T follicular helper cell (primary cell): Measurements from ENCODE around the gene CHRM1.
"Not testable (repeated sequence)": the region's sequence is repeated elsewhere in the genome, so short reads cannot be mapped to it uniquely, and the experiment has no call there.

ENCODE experiments used
- DNase-seq: peaks from one replicate; pipeline ENCODE4 v3.0.0-alpha.2; 2020; ENCODE audit warnings: low read depth
- total RNA-seq, 2 experiments: gene quantifications; one replicate each; lab custom pipeline; 2026; lab: John Stamatoyannopoulos, UW

CHRM1 gene, protein sequence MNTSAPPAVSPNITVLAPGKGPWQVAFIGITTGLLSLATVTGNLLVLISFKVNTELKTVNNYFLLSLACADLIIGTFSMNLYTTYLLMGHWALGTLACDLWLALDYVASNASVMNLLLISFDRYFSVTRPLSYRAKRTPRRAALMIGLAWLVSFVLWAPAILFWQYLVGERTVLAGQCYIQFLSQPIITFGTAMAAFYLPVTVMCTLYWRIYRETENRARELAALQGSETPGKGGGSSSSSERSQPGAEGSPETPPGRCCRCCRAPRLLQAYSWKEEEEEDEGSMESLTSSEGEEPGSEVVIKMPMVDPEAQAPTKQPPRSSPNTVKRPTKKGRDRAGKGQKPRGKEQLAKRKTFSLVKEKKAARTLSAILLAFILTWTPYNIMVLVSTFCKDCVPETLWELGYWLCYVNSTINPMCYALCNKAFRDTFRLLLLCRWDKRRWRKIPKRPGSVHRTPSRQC
- 0 reads per million in 2 experiments for total RNA-seq

DNA sequence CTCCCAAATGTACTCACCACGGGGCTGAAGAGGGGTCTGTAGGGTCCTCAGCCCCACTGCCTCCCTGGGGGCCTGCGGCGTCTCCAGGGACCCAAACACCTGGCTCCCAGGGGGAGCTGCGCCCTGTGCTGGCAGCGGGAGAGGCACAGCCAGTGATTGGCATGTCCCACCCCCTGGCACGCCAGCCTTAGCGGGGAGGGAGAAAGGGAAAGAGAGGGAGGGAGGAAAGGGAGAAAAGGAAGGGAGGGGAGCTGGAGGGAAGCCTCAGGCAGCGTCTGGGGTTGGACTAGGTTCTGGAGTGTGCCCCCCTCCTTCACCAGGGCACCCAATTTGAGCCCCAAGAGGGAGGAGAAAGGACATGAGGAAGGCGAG is at the start of gene CHRM1:
Gene CHRM1 (minus strand): TSS at position 163 of the 372 bp plus-strand sequence. CDS start 10,263 bp downstream, outside the sequence.
- no peak for DNase-seq

DNA sequence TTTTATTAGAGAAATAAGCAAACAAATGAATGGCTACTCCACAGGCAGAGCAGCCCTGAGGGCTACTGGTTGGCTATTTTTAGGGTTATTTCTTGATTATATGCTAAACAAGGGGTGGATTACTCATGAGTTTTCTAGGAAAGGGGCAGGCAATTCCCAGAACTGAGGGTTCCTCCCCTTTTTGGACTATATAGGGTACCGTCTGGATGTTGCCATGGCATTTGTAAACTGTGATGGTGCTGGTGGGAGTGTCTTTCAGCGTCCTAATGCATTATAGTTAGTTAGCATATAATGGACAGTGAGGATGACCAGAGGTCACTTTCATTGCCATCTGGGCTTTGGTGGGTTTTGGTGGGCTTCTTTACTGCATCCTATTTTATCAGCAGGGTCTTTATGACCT is 44.4 kb upstream of the CHRM1 start:
- DNase-seq, result no peak

DNA sequence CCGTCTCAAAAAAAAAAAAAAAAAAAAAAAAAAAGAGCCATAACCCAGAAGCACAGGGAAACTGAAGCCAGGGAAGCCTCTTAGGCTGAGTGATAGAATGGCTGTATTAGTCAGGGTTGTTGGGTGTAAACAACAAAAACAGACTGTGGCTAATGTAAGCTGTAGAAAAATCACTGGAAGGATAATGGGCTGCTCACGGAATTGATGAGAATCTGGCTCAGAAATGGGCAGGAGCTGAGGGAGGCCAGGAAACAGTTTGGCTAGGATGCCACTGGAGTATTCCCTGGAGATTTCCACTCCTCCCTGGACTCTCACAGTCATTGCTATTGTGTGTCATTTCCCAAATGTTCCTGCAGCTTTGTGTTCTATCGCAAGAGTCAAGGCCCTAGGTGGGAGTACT is 41.2 kb upstream of the CHRM1 start:
- DNase-seq, result no peak

DNA sequence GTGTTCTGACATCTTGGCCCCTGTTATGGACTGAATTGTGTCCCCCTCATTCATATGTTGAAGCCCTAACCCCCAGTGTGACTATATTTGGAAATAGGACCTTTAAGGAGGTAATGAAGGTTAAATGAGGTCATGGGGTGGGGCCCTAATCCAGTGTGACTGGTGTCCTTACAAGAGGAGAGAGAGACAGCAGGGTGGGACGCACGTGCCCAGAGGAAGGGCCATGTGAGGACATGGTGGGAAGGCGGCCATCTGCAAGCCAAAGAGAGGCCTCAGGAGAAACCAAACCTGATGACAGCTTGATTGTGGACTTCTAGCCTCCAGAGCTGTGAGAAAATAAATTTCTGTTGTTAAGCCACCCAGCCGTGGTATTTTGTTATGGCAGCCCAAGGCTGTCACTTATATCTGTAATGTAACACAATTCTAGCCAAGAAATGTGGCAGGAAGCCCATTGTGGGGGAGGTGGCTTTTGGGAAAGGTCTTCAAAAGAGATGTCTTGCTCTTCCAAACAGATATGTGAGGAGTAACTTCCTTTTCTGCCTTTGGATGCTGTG is 39.9 kb upstream of the CHRM1 start:
- no peak for DNase-seq

DNA sequence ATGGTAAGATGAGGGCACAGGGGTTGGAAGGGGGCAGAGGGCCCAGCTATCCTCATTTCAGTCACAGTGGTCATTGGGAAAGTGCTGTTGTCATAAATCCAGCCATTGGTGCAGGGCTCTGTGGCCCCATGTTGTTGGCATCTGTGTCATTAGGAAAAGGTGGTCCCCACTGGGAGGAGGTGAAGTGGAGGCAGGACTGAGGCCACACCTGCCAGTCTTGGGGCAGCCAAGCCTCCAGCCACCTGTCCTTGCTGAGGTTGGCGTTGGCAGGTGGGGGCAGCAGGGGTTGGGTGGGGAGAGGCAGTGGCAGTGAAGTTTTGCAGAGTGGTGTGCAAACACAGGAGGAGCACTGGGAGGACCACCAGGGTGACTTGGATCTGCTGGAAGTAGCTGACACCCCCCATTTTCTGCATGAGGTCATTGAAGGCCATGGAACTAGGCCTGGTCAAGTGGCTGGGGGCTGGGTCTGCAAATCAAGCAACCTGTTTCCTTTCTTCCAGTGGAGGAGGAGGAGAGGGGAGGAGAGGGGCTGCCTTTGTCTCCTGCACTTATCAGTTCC is 38.3 kb upstream of the CHRM1 start:
- DNase-seq, result no peak

DNA sequence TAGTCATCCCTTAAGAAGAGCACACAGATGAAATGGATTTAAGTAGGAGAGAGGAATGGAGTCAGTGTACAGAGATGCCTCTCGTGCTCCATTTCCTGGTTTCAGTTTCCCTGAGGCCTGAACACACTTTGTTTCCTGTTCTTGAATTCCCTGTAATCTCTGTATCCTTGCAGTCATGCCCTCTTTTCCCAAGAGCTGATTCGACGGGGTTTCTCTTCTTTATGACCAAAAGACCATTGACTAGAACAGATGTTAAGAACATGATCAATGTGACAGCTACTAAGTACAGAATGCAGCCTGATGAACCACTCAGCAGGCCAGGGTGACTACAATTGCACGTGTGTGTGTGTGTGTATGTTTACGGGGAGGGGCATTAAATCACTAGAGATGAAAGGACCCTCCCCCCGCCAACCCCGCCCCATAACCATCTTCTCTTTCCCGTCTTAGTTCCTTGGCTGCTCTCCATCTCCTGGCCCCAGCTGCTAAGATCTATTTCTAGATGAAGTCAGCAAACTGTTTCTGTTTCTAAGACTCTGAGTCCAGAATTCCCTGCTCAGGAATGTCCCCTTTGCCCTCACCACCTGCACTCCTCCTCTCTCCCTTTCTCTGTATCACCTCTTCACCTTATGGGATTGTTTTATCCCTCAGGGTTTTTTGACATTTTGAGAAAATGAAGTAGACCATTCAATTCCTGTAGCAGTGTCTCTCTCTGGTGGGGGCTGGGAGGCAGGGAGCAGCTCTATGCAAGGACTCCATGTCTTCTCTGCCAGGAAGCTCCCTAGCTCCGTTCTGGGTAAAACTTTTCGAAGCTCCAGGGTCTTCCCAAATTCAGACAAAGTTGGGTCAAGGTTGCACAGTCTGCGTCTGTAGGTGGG is 37.6 kb upstream of the CHRM1 start:
- no peak for DNase-seq

DNA sequence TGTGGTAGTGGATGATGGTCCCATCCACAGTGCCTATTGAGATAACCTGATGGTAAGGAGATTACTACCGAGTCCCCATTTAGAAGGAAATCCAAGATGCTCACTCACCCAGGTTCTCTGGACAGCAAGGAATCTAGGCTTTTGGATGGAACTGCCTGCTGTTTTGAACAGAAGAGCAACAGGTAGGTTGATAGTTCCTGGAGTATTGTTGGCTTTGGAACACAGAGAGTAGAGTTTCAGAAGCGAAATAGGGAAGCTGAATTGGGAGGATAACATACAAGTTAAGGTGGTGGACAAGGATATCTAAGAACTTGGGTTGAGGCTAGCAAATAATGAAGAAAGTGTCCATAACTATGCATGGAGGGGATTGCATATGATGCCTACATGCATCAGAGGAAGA is 36.0 kb upstream of the CHRM1 start:
- DNase-seq, result no peak

DNA sequence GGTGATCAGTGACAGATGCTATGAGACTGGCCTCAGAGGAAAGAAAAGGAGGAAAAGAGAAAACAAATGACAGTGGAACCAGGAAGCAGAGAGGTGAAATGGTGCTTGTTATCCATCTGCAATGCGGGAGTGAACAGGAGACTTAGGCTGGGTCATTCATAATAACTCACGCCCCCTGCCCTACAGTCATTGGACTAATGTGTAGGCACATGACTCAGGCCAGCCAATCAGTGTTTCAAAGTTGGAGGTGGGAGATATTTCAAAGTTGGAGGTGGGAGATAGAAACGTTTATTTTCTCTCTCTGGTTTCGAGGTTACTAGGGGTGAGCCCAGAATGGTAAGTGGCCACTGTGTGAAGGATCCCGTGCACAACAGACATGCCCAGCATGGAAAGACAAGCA is 33.3 kb upstream of the CHRM1 start:
- DNase-seq, result no peak

DNA sequence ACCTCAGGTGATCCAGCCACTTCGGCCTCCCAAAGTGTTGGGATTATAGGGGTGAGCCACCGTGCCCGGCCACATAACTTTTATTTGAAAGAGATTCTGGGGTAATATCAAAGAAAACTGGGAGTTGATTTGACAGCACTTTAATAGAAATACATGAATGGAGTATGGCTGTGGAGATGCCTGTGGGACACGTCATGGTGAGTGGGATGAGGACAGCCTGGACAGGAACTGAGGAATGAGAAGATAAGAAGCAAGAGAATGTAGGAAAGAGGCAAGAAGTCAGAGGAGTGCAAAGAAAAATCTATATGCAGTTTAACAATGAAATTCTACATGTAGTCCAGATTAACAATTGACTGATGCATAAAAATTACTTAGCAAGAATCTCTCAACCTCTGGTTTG is 32.6 kb upstream of the CHRM1 start:
- no peak for DNase-seq

DNA sequence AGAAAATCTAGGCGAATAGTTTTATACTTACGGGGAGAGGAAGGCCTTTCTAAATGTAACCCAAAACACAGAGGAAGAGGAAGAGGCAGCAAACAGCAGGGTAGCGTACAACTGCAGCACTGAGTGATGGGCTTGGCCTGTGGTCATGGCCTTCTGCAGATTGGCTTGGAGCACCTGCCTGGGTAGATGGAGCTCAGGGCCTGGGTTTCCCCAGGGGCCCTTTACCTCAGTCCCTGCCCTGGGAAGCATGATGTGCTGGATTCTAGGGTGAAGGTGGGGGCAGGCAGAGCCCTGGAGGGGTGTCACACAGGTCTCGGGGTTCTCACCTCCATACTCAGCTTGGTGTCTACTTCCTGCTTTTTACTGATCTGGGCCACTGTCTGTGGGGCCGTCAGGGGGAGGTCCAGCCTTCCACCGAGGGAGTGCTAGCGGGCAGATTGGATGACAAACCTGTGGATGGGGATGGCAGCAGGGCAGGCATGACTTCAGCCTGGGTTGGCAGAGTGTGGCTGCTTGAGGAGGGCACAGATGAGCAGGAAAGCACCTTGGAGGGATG is 27.7 kb upstream of the CHRM1 start:
- no peak for DNase-seq

DNA sequence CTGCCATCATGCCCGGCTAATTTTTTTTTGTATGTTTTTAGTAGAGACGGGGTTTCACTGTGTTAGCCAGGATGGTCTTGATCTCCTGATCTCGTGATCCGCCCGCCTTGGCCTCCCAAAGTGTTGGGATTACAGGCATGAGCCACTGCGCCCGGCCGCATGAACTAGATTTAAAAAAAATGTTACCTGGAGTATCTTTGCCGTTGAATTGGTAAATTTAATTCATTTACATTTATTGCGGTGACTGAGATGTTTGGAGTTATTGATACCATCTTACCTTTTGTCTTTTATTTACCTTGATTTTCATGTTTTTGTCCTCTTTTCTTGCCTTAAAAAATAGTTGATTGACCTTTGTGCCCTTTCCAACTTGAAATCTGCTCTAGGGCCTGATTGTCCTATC is 24.4 kb upstream of the CHRM1 start:
- not testable (repeated sequence) for DNase-seq

DNA sequence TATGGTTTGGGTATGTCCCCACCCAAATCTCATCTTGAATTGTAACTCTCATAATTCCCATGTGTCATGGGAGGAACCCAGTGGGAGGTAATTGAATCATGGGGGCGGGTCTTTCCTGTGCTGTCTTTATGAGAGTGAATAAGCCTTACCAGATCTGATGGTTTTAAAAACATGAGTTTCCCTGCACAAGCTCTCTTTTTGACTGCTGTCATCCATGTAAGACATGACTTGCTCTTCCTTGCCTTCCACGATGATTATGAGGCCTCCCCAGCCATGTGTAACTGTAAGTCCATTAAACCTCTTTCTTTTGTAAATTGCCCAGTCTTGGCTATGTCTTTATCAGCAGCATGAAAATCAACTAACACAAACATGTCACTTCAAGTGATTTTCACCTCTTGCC is 16.4 kb upstream of the CHRM1 start:
- DNase-seq, result not testable (repeated sequence)

DNA sequence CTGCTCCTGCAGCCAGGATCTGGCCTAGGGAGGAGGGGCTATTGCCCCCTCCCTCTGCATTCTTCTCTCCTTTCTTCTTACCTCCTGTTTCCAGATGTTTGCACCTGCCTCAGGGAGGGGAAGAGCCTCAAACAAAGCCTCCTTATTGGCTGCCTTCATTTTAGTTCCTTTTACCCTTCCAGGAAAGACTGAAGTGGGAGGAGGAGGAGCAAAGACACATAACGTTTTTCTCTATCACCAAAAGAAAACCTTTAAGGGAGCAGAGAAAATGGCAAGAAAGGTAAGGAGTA is 13.3 kb upstream of the CHRM1 start:
- no peak for DNase-seq

DNA sequence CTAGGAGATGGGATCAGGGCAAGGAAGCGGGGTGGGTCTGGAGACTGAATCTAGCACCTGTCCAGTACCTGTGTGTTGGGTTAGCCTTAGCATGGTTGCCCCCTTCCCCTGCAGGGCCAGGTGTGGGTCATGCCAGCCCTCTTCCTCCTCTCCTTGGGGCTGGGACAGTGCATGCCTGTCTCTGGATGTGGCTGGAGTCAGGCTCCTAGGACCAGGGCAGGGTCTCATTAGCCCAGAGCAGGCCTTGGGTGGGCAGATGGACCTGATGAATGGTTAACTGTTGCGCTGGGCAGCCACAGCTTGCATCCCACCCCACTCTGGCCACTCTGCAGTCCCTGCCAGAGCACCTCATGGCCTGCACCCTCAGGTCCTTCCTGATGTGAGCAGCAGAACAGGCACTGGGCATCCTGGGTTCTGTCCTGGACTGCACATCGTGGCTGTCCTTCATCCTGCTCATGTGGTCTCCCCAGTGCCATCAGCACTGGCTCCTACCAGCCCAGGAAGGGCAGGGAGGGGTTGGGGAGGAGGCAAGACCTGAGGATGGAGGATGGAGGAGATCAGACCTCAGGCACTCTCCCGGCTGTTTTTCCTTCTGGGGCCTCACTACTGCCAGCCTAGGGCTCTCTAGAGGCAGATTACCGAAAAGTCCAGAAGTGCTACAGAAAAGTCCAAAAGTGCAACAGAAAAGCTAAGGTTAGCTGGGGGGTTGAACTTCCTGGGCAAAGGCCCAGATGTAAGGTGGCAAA is 12.8 kb upstream of the CHRM1 start:
- DNase-seq, result no peak

DNA sequence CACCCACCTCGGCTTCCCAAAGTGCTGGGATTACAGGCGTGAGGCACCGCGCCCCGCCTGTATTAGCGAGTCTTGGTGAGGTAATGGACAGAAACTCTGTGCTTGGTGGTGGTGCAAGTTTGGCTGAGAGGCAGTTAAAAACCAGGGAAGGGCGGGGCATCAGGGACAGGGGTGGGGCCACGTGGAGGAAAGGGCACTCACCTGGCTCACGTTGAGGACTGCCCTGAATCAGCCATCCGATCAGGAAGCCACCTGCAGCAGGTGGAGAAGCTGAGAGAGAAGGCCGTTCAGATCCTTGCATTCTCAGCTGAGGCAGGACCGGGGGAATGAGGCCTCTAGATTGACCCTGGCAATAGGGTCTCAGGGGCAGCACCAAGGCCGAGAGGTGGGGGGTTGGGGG is 12.1 kb upstream of the CHRM1 start:
- DNase-seq, result no peak

DNA sequence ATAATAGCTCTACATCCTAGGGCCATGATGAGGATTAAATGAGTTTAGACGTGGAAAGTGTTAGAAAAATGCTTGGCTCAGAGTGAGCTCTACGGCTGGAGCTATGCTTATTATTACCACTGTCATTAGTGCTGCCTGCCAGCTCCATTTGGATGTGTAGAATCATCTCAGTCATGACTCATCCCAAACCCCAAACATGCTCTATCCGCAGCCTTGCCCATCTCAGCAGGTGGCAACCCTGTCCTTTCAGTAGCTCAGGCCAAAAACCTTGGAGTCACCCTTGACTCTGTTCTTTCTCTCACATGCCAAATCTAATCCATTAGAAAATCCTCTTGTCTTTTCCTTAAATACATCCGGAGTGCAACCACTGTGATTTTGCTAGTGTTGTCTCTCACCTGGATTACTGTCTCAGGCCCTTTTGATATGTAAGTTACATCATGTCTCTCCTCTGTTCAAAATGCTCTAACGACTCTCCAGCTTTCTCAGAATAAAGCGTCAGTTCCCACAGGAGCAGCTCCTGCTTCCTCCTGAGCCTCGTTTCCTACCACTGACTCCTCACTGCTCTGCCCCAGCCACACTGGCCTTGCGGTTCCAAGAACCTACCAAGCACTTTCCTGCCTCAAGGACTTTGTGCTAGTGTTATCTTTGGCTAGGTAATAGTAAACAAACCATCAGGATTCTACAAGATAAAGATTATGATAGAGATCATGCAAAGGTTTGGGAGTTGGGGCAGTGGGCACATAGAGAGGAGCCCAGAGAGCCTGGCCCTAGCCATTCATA is 10.5 kb upstream of the CHRM1 start:
- DNase-seq, result no peak

DNA sequence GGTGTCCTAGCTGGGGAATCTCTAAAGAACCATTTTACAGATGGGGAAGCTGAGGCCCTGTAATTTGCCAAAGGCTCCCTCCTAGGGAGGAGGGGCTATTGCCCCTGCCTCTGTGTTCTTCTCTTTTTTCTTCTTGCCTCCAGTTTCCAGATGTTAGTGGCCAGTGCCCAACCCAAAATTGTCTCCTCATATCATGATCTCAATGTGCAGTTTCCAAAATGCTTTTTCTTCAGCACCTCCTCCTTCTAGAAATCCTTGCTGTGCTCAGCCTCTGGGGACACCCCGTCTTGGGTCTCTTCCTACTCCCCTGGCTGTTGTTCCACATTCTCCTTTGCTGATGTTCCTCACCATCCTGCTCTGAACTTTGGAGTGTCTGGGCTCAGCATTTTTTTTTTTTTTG is 9.5 kb upstream of the CHRM1 start:
- DNase-seq, result no peak

DNA sequence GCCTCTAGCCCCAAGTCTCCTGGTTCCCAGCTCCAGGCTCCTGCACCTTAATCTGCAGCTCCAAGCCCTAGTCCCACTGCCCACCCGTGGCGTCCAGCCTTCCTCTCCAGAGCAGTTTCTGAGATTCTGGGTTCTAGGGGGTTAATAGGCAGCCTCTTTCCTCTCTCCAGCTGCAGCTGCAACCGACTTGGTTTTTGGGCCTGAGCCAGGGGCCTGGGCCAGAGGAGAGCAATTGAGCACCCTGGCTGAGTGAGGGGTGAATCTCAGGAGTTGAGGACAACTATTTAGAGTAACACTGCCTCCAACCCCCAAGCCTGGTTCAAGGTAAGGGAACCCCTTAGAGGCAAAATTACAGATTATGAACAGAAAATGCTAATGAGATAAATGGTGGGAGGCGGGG is 9.0 kb upstream of the CHRM1 start:
- no peak for DNase-seq

DNA sequence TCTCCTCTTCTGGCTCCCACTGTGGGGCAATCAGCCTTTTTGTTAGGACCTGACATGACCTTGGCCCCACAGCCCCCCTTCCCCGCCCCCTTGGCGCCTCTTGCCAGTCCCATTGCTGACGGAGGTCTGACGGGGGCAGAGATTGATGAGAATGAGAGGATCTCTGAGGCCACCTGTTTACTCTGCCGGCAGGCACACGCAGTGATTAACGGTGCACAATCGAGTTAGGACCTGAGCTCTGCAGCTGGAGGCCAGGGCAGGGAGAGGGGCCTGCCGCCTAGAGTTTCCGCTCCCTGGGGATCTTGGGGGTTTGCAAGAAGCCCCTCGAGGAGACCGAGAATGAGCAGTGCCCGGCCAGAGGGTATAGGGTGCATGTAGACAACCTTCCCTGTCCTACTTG is 6.8 kb upstream of the CHRM1 start:
- DNase-seq, result no peak

DNA sequence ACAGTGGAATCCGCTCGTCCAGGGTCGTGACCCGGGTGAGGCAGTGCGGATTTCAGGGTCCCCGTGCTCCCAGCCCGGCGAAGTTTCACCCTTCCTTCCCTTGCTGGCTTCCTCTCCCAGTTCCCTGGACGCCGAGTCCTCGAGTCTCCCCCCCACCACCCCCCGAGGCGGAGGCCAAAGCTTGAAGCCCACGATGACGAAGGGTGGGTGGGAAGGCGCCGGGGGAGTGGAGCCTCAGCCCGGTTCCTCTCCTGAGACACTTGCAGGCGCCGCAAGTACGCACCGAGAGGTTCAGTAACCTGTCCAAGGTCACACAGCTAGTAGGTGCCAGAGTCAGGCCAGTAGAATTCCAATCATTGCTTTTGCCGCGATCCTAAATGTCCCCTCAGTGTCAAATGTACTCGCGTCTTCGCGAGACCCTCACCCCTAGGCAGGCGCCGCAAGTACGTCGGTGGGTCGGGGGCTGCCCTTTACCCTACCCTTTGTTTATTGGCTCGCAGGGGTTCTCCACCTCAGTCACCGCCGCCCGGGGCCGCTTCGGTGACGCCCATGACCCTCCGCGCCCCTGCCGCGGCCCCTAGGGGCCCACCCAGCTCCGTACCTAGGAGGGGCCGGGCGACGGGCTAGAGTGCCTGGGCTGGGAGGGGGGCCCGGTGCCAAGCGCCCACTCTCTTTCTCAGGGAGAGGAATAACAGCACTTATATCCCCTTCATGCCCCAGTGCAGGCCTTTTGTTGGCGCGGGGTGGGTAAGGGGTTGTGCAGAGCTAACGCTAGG is 5.7 kb upstream of the CHRM1 start:
- no peak for DNase-seq
